ENCODE measurements around the gene TBL3. TPM values are rescaled to one million over a fixed set of nuclear protein-coding genes. Genes with fewer than 3 reads are reported as not detected.

Gene TBL3
- total RNA-seq, 3 donors from 2014 or later: 146 to 159 (median 156) TPM

- Mint-ChIP-seq H3K36me3 (ENCODE audit: insufficient read depth) (no peaks in the 10 kb centered on the region), H3K4me1 (ENCODE audit: low read depth) (peaks cover 23% of the 10 kb centered on the region), H3K9me3 (no peaks in the 10 kb centered on the region), H3K4me3 (peak overlapping the region; percentile 70), H3K27me3 (ENCODE audit: low read depth) (peaks cover 11% of the 10 kb centered on the region)
- ATAC-seq: peak; percentile 21 to 39
- peak; percentile 43 for DNase-seq
These were observed 19.3 kb downstream of the TBL3 start for GRCh38 chr16:1991135-1991551.

- H3K9me3 Mint-ChIP-seq: no peaks in the 10 kb centered on the region
- peaks cover 23% of the 10 kb centered on the region for H3K4me1 Mint-ChIP-seq (ENCODE audit: low read depth)
- ATAC-seq: no peak
- H3K36me3 Mint-ChIP-seq (ENCODE audit: insufficient read depth): no peaks in the 10 kb centered on the region
- peaks cover 11% of the 10 kb centered on the region for H3K27me3 Mint-ChIP-seq (ENCODE audit: low read depth)
- peak overlapping the region; percentile 70 for H3K4me3 Mint-ChIP-seq
- no peak for DNase-seq
These were observed 19.7 kb downstream of the TBL3 start for GRCh38 chr16:1991588-1991947.

GRCh38 chr16:1991948-1992703, 20.3 kb downstream of the TBL3 start:
- DNase-seq: peak; percentile 99
- Mint-ChIP-seq H3K4me1 (ENCODE audit: low read depth) (peaks cover 23% of the 10 kb centered on the region), H3K4me3 (peak overlapping the region; percentile 70), H3K27me3 (ENCODE audit: low read depth) (peaks cover 11% of the 10 kb centered on the region), H3K9me3 (no peaks in the 10 kb centered on the region), H3K36me3 (ENCODE audit: insufficient read depth) (no peaks in the 10 kb centered on the region)
- peak; percentile 68 to 80 for ATAC-seq

GRCh38 chr16:1992704-1993317, 21.0 kb downstream of the TBL3 start:
- DNase-seq: no peak
- H3K9me3 Mint-ChIP-seq: no peaks in the 10 kb centered on the region
- no peaks in the 10 kb centered on the region for H3K36me3 Mint-ChIP-seq (ENCODE audit: insufficient read depth)
- H3K4me3 Mint-ChIP-seq: no peak overlapping the region
- H3K4me1 Mint-ChIP-seq (ENCODE audit: low read depth): peaks cover 23% of the 10 kb centered on the region
- no peak for ATAC-seq
- H3K27me3 Mint-ChIP-seq (ENCODE audit: low read depth): peaks cover 11% of the 10 kb centered on the region

GRCh38 chr16:1993731-1994131, 21.9 kb downstream of the TBL3 start:
- Mint-ChIP-seq H3K4me1 (ENCODE audit: low read depth) (peaks cover 23% of the 10 kb centered on the region), H3K4me3 (no peak overlapping the region), H3K27me3 (ENCODE audit: low read depth) (peaks cover 7% of the 10 kb centered on the region), H3K36me3 (ENCODE audit: insufficient read depth) (peaks cover 2% of the 10 kb centered on the region), H3K9me3 (no peaks in the 10 kb centered on the region)
- ATAC-seq (no peak), DNase-seq (no peak)

- H3K9me3 Mint-ChIP-seq: no peaks in the 10 kb centered on the region
- ATAC-seq: no peak
- H3K36me3 Mint-ChIP-seq (ENCODE audit: insufficient read depth): peaks cover 9% of the 10 kb centered on the region
- peaks cover 10% of the 10 kb centered on the region for H3K4me1 Mint-ChIP-seq (ENCODE audit: low read depth)
- no peaks in the 10 kb centered on the region for H3K27me3 Mint-ChIP-seq (ENCODE audit: low read depth)
- DNase-seq: no peak
- H3K4me3 Mint-ChIP-seq: no peak overlapping the region
These were observed 25.9 kb downstream of the TBL3 start for GRCh38 chr16:1997494-1998359.

- H3K4me3 Mint-ChIP-seq: no peak overlapping the region
- DNase-seq (no peak), ATAC-seq (no peak)
- H3K9me3 Mint-ChIP-seq: no peaks in the 10 kb centered on the region
- H3K36me3 Mint-ChIP-seq (ENCODE audit: insufficient read depth): peaks cover 9% of the 10 kb centered on the region
- peaks cover 9% of the 10 kb centered on the region for H3K4me1 Mint-ChIP-seq (ENCODE audit: low read depth)
- H3K27me3 Mint-ChIP-seq (ENCODE audit: low read depth): no peaks in the 10 kb centered on the region
These were observed 26.5 kb downstream of the TBL3 start for GRCh38 chr16:1998360-1998835.

- H3K4me3 Mint-ChIP-seq: no peak overlapping the region
- H3K9me3 Mint-ChIP-seq: no peaks in the 10 kb centered on the region
- H3K4me1 Mint-ChIP-seq (ENCODE audit: low read depth): peaks cover 3% of the 10 kb centered on the region
- no peak for ATAC-seq
- peaks cover 9% of the 10 kb centered on the region for H3K36me3 Mint-ChIP-seq (ENCODE audit: insufficient read depth)
- DNase-seq: no peak
- no peaks in the 10 kb centered on the region for H3K27me3 Mint-ChIP-seq (ENCODE audit: low read depth)
These were observed 27.3 kb downstream of the TBL3 start for GRCh38 chr16:1998852-1999801.

GRCh38 chr16:1999866-2000514, 28.1 kb downstream of the TBL3 start:
- Mint-ChIP-seq H3K9me3 (no peaks in the 10 kb centered on the region), H3K4me3 (no peak overlapping the region), H3K36me3 (ENCODE audit: insufficient read depth) (peaks cover 9% of the 10 kb centered on the region), H3K4me1 (ENCODE audit: low read depth) (peaks cover 4% of the 10 kb centered on the region), H3K27me3 (ENCODE audit: low read depth) (no peaks in the 10 kb centered on the region)
- ATAC-seq (no peak), DNase-seq (no peak)

GRCh38 chr16:2001035-2001434, 29.2 kb downstream of the TBL3 start:
- Mint-ChIP-seq H3K4me3 (no peak overlapping the region), H3K4me1 (ENCODE audit: low read depth) (peaks cover 6% of the 10 kb centered on the region), H3K36me3 (ENCODE audit: insufficient read depth) (peaks cover 10% of the 10 kb centered on the region), H3K27me3 (ENCODE audit: low read depth) (no peaks in the 10 kb centered on the region), H3K9me3 (no peaks in the 10 kb centered on the region)
- DNase-seq: no peak
- ATAC-seq: no peak

GRCh38 chr16:2001456-2002355, 29.9 kb downstream of the TBL3 start:
- no peaks in the 10 kb centered on the region for H3K9me3 Mint-ChIP-seq

GRCh38 chr16:2002406-2003230, 30.8 kb downstream of the TBL3 start:
- Mint-ChIP-seq H3K36me3 (ENCODE audit: insufficient read depth) (peaks cover 11% of the 10 kb centered on the region), H3K4me1 (ENCODE audit: low read depth) (peaks cover 18% of the 10 kb centered on the region), H3K4me3 (no peak overlapping the region), H3K27me3 (ENCODE audit: low read depth) (no peaks in the 10 kb centered on the region), H3K9me3 (no peaks in the 10 kb centered on the region)
- DNase-seq (no peak), ATAC-seq (no peak)

More at GRCh38 chr16:2001456-2002355, 29.9 kb downstream of the TBL3 start:
- no peak for ATAC-seq
- DNase-seq: no peak
- no peaks in the 10 kb centered on the region for H3K27me3 Mint-ChIP-seq (ENCODE audit: low read depth)
- H3K36me3 Mint-ChIP-seq (ENCODE audit: insufficient read depth): peaks cover 11% of the 10 kb centered on the region
- no peak overlapping the region for H3K4me3 Mint-ChIP-seq
- peaks cover 9% of the 10 kb centered on the region for H3K4me1 Mint-ChIP-seq (ENCODE audit: low read depth)

Data from activated T-cell treated with anti-CD3 and anti-CD28 coated beads, Interleukin-2, amount 50 U/mL, for 4 hours (primary cell).